Upper lobe of left lung (tissue), 6 donors: ENCODE results near the gene LIAS. TPM values are rescaled to one million over a fixed set of nuclear protein-coding genes. Genes with fewer than 3 reads are reported as not detected.

ENCODE experiments used
- ATAC-seq, 2 donors: fragments of 200-7000 bp; cut with Tn5 transposase; one replicate each; pipeline ENCODE4 v1.9.1; 2022; ENCODE audit warnings: mild to moderate bottlenecking in 2 of 2, moderate library complexity in 2 of 2; ENCODE audit not compliant: low FRiP score in 2 of 2
- DNase-seq, 2 donors: peaks; one replicate each; pipeline ENCODE4 v3.0.0-alpha.2; 2019 to 2020
- H3K27ac ChIP-seq, 4 donors: fragments of 200-600 bp; sonication (generic); one replicate each; pipeline ENCODE4 v1.5.1; 2016 to 2019
- H3K27me3 ChIP-seq, 4 donors: fragments of 200-600 bp; sonication (generic); one replicate each; pipeline ENCODE4 v1.5.1; 2017 to 2019
- H3K36me3 ChIP-seq, 4 donors: fragments of 200-600 bp; sonication (generic); one replicate each; pipeline ENCODE4 v1.5.1; 2016 to 2019
- H3K4me1 ChIP-seq, 4 donors: fragments of 200-600 bp; sonication (generic); one replicate each; pipeline ENCODE4 v1.5.1; 2018 to 2019
- H3K4me3 ChIP-seq, 4 donors: fragments of 200-600 bp; sonication (generic); one replicate each; pipeline ENCODE4 v1.5.1; 2017 to 2019; ENCODE audit warnings: mild to moderate bottlenecking in 2 of 4, moderate library complexity in 1 of 4
- H3K9me3 ChIP-seq, 4 donors: fragments of 200-600 bp; sonication (generic); one replicate each; pipeline ENCODE4 v1.5.1; 2018 to 2019
- CTCF ChIP-seq, 6 experiments: fragments of 450-650 bp in 4 of 6; fragments of 200-600 bp in 2 of 6; sonication (generic) in 2 of 6; IDR thresholded peaks; one replicate each; pipeline ENCODE4 v1.5.1; 2016 to 2019; ENCODE audit warnings: antibody characterized with exemption in 6 of 6
- EP300 ChIP-seq, 4 donors: sonication (generic); formaldehyde crosslinking; IDR thresholded peaks; one replicate each; pipeline ENCODE4 v1.5.1; 2017; ENCODE audit warnings: antibody characterized with exemption in 4 of 4, control low read depth in 2 of 4
- POLR2A ChIP-seq, 4 donors: fragments of 450-650 bp; IDR thresholded peaks; one replicate each; pipeline ENCODE4 v1.5.1; 2016 to 2017; ENCODE audit warnings: antibody characterized with exemption in 4 of 4, mild to moderate bottlenecking in 2 of 4
- POLR2AphosphoS5 ChIP-seq, 2 donors: sonication (generic); formaldehyde crosslinking; IDR thresholded peaks; one replicate each; pipeline ENCODE4 v1.5.1; 2017; ENCODE audit warnings: antibody characterized with exemption in 2 of 2
- WGBS, 2 donors: methylation state at CpG; one replicate each; pipeline ENCODE4 v1.1.5; 2017 to 2018; 5-methylcytosine and 5-hydroxymethylcytosine counted together
- small RNA-seq, 4 donors: library from RNA; depleted of rRNA; stranded (forward); fragments of <200 nt; gene quantifications; one replicate each; pipeline ENCODE3, GENCODE V24; 2016
- total RNA-seq, 6 donors: library from RNA; depleted of rRNA in 4 of 6; stranded (reverse); fragments of >200 nt in 4 of 6; gene quantifications; one replicate each; pipeline versions ENCODE4 v1.1.0 to v1.2.1, GENCODE V29; 2016 to 2021
- donor health status: DM: no; HTN: no; CAD: no; lungs with moderate emphysema.
- donor health status: DM: no; HTN: yes; CAD: no; lungs with severe emphysema.

LIAS gene
- total RNA-seq, 6 donors from 2014 or later = 4.9 to 23.0 (median 10.8) TPM

DNA sequence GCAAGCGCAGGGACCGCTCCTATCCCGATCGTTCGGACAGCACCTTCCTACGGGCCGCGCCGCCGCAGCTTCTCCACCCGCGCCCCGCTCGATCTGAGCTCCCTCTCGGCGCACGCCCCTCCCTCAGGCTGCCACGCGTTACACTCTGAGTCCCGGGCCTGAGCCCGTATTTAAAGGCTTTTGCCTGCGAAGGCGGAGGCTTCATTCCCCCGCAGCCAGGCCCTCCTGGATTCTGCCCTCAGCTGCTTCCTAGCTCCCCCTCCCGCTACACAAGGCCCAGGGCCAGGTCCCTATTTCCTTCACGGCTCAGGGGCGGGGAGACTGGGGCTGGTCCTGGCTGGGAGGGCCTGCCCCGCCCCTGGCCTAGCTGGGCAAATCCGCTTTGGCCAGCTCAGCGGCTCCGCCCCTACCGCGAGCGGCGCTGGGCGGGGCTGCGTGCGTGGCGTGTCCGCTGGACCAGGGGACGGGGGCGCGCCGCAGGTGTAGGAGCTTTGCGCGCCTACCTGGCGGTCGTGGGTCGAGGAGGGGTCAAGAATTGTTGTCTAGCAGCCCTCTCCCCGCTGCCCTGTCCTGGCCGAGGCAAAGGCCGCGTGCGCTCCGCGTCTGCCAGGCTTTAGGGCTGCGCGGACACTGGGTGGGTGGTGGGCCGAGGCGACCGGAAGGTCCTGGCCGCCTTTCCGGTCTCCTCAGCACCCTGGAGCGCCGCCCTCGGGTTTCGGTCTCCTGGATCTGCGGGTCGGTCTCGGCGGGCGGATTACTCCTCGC, 68.6 kb downstream of the LIAS start, which contains the start of gene UGDH:
TSS of gene UGDH (minus strand) at position 144 of the 765 bp plus-strand sequence. CDS start 5,927 bp downstream, outside the sequence.
- no peaks in the 10 kb centered on the region for H3K27me3 ChIP-seq
- peak; percentile 97 to 100 for ATAC-seq
- peak within 1 kb of the TSS; percentile 58 to 88 (median 74) for H3K4me3 ChIP-seq
- H3K9me3 ChIP-seq = peaks cover 0 to 3% (median 0%) of the 10 kb centered on the region in 4 donors
- TF ChIP-seq POLR2AphosphoS5 (IDR thresholded peaks at IDR 0.05) (peak; percentile 91 to 93), CTCF (IDR thresholded peaks at IDR 0.05) (peak in 2 of 6 experiments; percentile 11 to 13), POLR2A (IDR thresholded peaks at IDR 0.05) (peak; percentile 68 to 98 (median 90)), EP300 (IDR thresholded peaks at IDR 0.05) (peak in 1 of 4 donors; percentile 46)
- peaks cover 0 to 7% (median 1%) of the 10 kb centered on the region in 4 donors for H3K36me3 ChIP-seq
- 0% methylated on average over 20 to 50 of the region's 73 CpGs for WGBS, 2 donors
- peaks cover 12 to 21% (median 16%) of the 10 kb centered on the region in 4 donors for H3K4me1 ChIP-seq
- H3K27ac ChIP-seq = peak within 1 kb of the TSS; percentile 88 to 95 (median 90)
- DNase-seq = peak; percentile 98

GRCh38 chr4:39528061-39528465, 69.2 kb downstream of the LIAS start:
- Histone ChIP-seq H3K27ac (peak overlapping the region; percentile 88 to 95 (median 90)), H3K9me3 (peaks cover 0 to 3% (median 0%) of the 10 kb centered on the region in 4 donors), H3K27me3 (no peaks in the 10 kb centered on the region), H3K4me3 (peak overlapping the region; percentile 58 to 88 (median 74)), H3K4me1 (peaks cover 12 to 21% (median 16%) of the 10 kb centered on the region in 4 donors), H3K36me3 (peaks cover 0 to 13% (median 1%) of the 10 kb centered on the region in 4 donors)
- TF ChIP-seq POLR2A (IDR thresholded peaks at IDR 0.05) (no peak), EP300 (IDR thresholded peaks at IDR 0.05) (no peak), CTCF (IDR thresholded peaks at IDR 0.05) (no peak), POLR2AphosphoS5 (IDR thresholded peaks at IDR 0.05) (no peak)
- WGBS, 2 donors = 1 to 4% methylated on average over 12 to 17 of the region's 21 CpGs
- ATAC-seq (peak; percentile 70 to 81), DNase-seq (no peak)

Small RNAs within 50 kb of the gene (small RNA-seq; reads per million reads assigned to genes)
- 0 reads per million in 4 donors for gene MIR5591
- 0 reads per million in 4 donors for gene RF00019

Other genes starting within 250 kb of the LIAS start
- 100 to 1,000 TPM in 1 of 6 donors, 10 to 100 TPM in 5; 33.0 to 127 (median 44.4) TPM for gene RFC1, start 92.7 kb upstream of the LIAS start, total RNA-seq
- gene KLB, start 52.1 kb upstream of the LIAS start, total RNA-seq = 1 to 10 TPM in 3 of 6 donors, under 1 TPM in 3; 0.20 to 9.0 (median 0.84) TPM
- 1,000 to 10,000 TPM in 4 of 6 donors, 100 to 1,000 TPM in 2; 743 to 2,200 (median 1,155) TPM for gene RPL9, start 134 bp upstream of the LIAS start, total RNA-seq
- gene UGDH, start 68.4 kb downstream of the LIAS start, total RNA-seq = 100 to 1,000 TPM in 2 of 6 donors, 10 to 100 TPM in 4; 30.9 to 115 (median 56.9) TPM
- gene SMIM14, start 179.8 kb downstream of the LIAS start, total RNA-seq = 10 to 100 TPM; 24.1 to 80.5 (median 40.4) TPM
- 10 to 100 TPM; 22.3 to 57.4 (median 34.4) TPM for gene UBE2K, start 239.1 kb downstream of the LIAS start, total RNA-seq